Parathyroid adenoma (tissue), 2 donors: Measurements from ENCODE around the gene MAFB.
A peak's percentile ranks its signal among the peaks of the same experiment; 100 is the strongest.

Experiments
- H2AFZ ChIP-seq: fragments of 300-600 bp; sonication (generic); one replicate; pipeline ENCODE4 v1.7.0; 2017; ENCODE audit warnings: antibody characterized with exemption, mild to moderate bottlenecking
- H3K27ac ChIP-seq: fragments of 300-600 bp; sonication (generic); one replicate; pipeline ENCODE4 v1.7.0; 2017
- H3K27me3 ChIP-seq: fragments of 300-600 bp; sonication (generic); one replicate; pipeline ENCODE4 v1.7.0; 2017; ENCODE audit warnings: low read length; ENCODE audit not compliant: control insufficient read depth, insufficient read depth
- H3K36me3 ChIP-seq: fragments of 300-600 bp; sonication (generic); one replicate; pipeline ENCODE4 v1.7.0; 2017; ENCODE audit warnings: low read length; ENCODE audit not compliant: control insufficient read depth, insufficient read depth
- H3K4me1 ChIP-seq: fragments of 300-600 bp; sonication (generic); one replicate; pipeline ENCODE4 v1.7.0; 2017; ENCODE audit warnings: control low read depth
- H3K4me2 ChIP-seq: fragments of 300-600 bp; sonication (generic); one replicate; pipeline ENCODE4 v1.7.0; 2017; ENCODE audit warnings: low read length
- H3K4me3 ChIP-seq: fragments of 300-600 bp; sonication (generic); one replicate; pipeline ENCODE4 v1.7.0; 2017; ENCODE audit warnings: low read depth, low read length
- H3K79me2 ChIP-seq: fragments of 300-600 bp; sonication (generic); one replicate; pipeline ENCODE4 v1.7.0; 2017; ENCODE audit warnings: control low read depth
- H3K9ac ChIP-seq: fragments of 300-600 bp; sonication (generic); one replicate; pipeline ENCODE4 v1.7.0; 2017; ENCODE audit warnings: mild to moderate bottlenecking
- H3K9me3 ChIP-seq: fragments of 300-600 bp; sonication (generic); one replicate; pipeline ENCODE4 v1.7.0; 2017; ENCODE audit warnings: low read length; ENCODE audit not compliant: control insufficient read depth
- CTCF ChIP-seq: fragments of 300-600 bp; sonication (generic); IDR thresholded peaks from one replicate; pipeline ENCODE4 v1.7.0; 2017; ENCODE audit warnings: antibody characterized with exemption, mild to moderate bottlenecking
- donor health status: primary hyperparathyroidism.

Gene MAFB

GRCh38 chr20:40667503-40667902 is 21.5 kb downstream of the MAFB start:
- H3K79me2 ChIP-seq: peaks cover 3% of the 10 kb centered on the region
- no peaks in the 10 kb centered on the region for H3K36me3 ChIP-seq
- H3K4me2 ChIP-seq: no peak overlapping the region
- H3K27me3 ChIP-seq: no peaks in the 10 kb centered on the region
- H3K4me3 ChIP-seq: no peak overlapping the region
- no peaks in the 10 kb centered on the region for H3K9me3 ChIP-seq
- TF ChIP-seq CTCF: no peak
- H3K27ac ChIP-seq: no peak overlapping the region
- peaks cover 39% of the 10 kb centered on the region for H3K4me1 ChIP-seq
- H2AFZ ChIP-seq: no peak overlapping the region
- H3K9ac ChIP-seq: no peak overlapping the region

- H3K27me3 ChIP-seq: no peaks in the 10 kb centered on the region
- H3K4me3 ChIP-seq: no peak overlapping the region
- no peak overlapping the region for H3K4me2 ChIP-seq
- H3K36me3 ChIP-seq: no peaks in the 10 kb centered on the region
- H3K79me2 ChIP-seq: peaks cover 3% of the 10 kb centered on the region
- no peaks in the 10 kb centered on the region for H3K9me3 ChIP-seq
- peaks cover 39% of the 10 kb centered on the region for H3K4me1 ChIP-seq
- no peak overlapping the region for H2AFZ ChIP-seq
- H3K27ac ChIP-seq: no peak overlapping the region
- no peak for TF ChIP-seq CTCF
- no peak overlapping the region for H3K9ac ChIP-seq
Observed at GRCh38 chr20:40666336-40666735, 22.7 kb downstream of the MAFB start.

GRCh38 chr20:40664891-40665290 is 24.1 kb downstream of the MAFB start:
- H3K27me3 ChIP-seq: no peaks in the 10 kb centered on the region
- TF ChIP-seq CTCF: no peak
- H3K9ac ChIP-seq: no peak overlapping the region
- H3K36me3 ChIP-seq: no peaks in the 10 kb centered on the region
- peaks cover 34% of the 10 kb centered on the region for H3K4me1 ChIP-seq
- H3K4me3 ChIP-seq: no peak overlapping the region
- H2AFZ ChIP-seq: no peak overlapping the region
- peak overlapping the region; percentile 24 for H3K27ac ChIP-seq
- peaks cover 3% of the 10 kb centered on the region for H3K79me2 ChIP-seq
- H3K4me2 ChIP-seq: no peak overlapping the region
- H3K9me3 ChIP-seq: no peaks in the 10 kb centered on the region

- no peaks in the 10 kb centered on the region for H3K9me3 ChIP-seq
- TF ChIP-seq CTCF: no peak
- H3K9ac ChIP-seq: no peak overlapping the region
- no peak overlapping the region for H3K4me2 ChIP-seq
- H3K4me1 ChIP-seq: peaks cover 27% of the 10 kb centered on the region
- H3K36me3 ChIP-seq: no peaks in the 10 kb centered on the region
- peak overlapping the region; percentile 24 for H3K27ac ChIP-seq
- H3K79me2 ChIP-seq: peaks cover 3% of the 10 kb centered on the region
- no peaks in the 10 kb centered on the region for H3K27me3 ChIP-seq
- H3K4me3 ChIP-seq: no peak overlapping the region
- H2AFZ ChIP-seq: peak overlapping the region; percentile 24
Observed at GRCh38 chr20:40663991-40664880, 24.8 kb downstream of the MAFB start.
